H1 (cell line): ENCODE data around the gene PIM2. TPM values are rescaled to one million over a fixed set of nuclear protein-coding genes. Genes with fewer than 3 reads are reported as not detected.

Source experiments
- CHD7 ChIP-seq: fragments of 300-600 bp; sonication (generic); IDR thresholded peaks from 2 replicates; pipeline ENCODE4 v1.7.1; 2012; ENCODE audit warnings: low read length, moderate library complexity, mild to moderate bottlenecking, inconsistent platforms; ENCODE audit not compliant: insufficient replicate concordance
- CREB1 ChIP-seq: IDR thresholded peaks from 2 replicates; pipeline ENCODE4 v1.6.1; 2012; ENCODE audit warnings: inconsistent platforms
- CTCF ChIP-seq, 3 experiments: IDR thresholded peaks; 1 replicate in 2 of 3; 2 replicates in 1 of 3; pipeline versions ENCODE4 v1.5.1 to v1.6.1; 2011; ENCODE audit warnings: low read length in 3 of 3, mild to moderate bottlenecking in 3 of 3, inconsistent platforms in 2 of 3, low read depth in 1 of 3, moderate library complexity in 1 of 3; ENCODE audit not compliant: insufficient read depth in 1 of 3; ENCODE audit errors: control extremely low read depth in 1 of 3
- NRF1 ChIP-seq: IDR thresholded peaks from 2 replicates; pipeline ENCODE4 v1.6.1; 2011; ENCODE audit warnings: mild to moderate bottlenecking, low read depth, low read length, improper control_type of control experiment
- RFX5 ChIP-seq: IDR thresholded peaks from 2 replicates; pipeline ENCODE4 v1.6.1; 2011; ENCODE audit warnings: low read depth, low read length, improper control_type of control experiment, borderline replicate concordance
- SP4 ChIP-seq: IDR thresholded peaks from 2 replicates; pipeline ENCODE4 v1.6.1; 2012; ENCODE audit warnings: low read length, inconsistent platforms
- SUZ12 ChIP-seq: fragments of 200-600 bp; sonication (generic); IDR thresholded peaks from 2 replicates; pipeline ENCODE4 v1.6.1; 2012; ENCODE audit warnings: mild to moderate bottlenecking, inconsistent platforms, low read length, moderate library complexity, mixed read lengths
- TAF7 ChIP-seq: optimal IDR thresholded peaks from 2 replicates; pipeline ENCODE3; 2011; ENCODE audit warnings: low read depth, mild to moderate bottlenecking, inconsistent platforms, low read length, moderate library complexity, borderline replicate concordance
- polyA plus RNA-seq, 7 experiments: library from polyadenylated mRNA; depleted of rRNA in 3 of 7; stranded (reverse) in 5 of 7; unstranded in 2 of 7; fragments of >200 nt in 5 of 7; fragments of 200-250 nt in 2 of 7; gene quantifications; 1 replicate in 5 of 7; 2 replicates in 1 of 7; 4 replicates in 1 of 7; pipeline versions ENCODE4 v1.2.1 to v1.2.3, GENCODE V29; 2011 to 2013; ENCODE audit warnings: missing spikeins in 2 of 7, mixed read lengths in 2 of 7
- total RNA-seq: library from RNA; stranded (reverse); fragmentation: NEBNext Ultra II Directional; extraction: Animal tissue kit (Norgen Biotek cat#: 25700); gene quantifications from 2 replicates; pipeline ENCODE4 v1.2.1, GENCODE V29; 2021

Gene PIM2
- total and polyA plus RNA-seq, 2 of the 8 experiments (the other 6 are each of a cell fraction or from before 2014, with no cell fraction given) = 180 to 203 TPM

- TF ChIP-seq CHD7 (no peak), CREB1 (no peak), TAF7 (no peak), SUZ12 (no peak), SP4 (no peak), RFX5 (no peak), NRF1 (no peak), CTCF (IDR thresholded peaks at IDR 0.05; ENCODE audit: control extremely low read depth in 1 of 3, insufficient read depth in 1 of 3, low read depth in 1 of 3, low read length in 3 of 3) (no peak)
- TF ChIP-seq, all 59 proteins: peak for 0
Observed at GRCh38 chrX:48942895-48943294, 24.1 kb upstream of the PIM2 start (continued).
